Endothelial cell of hepatic sinusoid (primary cell): Measurements from ENCODE around the gene SGMS1.
"Not testable (repeated sequence)": the region's sequence is repeated elsewhere in the genome, so short reads cannot be mapped to it uniquely, and the experiment has no call there.

Source experiments
- in situ Hi-C: cut with HindIII; loops from 2 replicates; pipeline ENCODE4 v1.10.0; 2017; ENCODE audit warnings: low sequenced_read_pairs

SGMS1 gene

DNA sequence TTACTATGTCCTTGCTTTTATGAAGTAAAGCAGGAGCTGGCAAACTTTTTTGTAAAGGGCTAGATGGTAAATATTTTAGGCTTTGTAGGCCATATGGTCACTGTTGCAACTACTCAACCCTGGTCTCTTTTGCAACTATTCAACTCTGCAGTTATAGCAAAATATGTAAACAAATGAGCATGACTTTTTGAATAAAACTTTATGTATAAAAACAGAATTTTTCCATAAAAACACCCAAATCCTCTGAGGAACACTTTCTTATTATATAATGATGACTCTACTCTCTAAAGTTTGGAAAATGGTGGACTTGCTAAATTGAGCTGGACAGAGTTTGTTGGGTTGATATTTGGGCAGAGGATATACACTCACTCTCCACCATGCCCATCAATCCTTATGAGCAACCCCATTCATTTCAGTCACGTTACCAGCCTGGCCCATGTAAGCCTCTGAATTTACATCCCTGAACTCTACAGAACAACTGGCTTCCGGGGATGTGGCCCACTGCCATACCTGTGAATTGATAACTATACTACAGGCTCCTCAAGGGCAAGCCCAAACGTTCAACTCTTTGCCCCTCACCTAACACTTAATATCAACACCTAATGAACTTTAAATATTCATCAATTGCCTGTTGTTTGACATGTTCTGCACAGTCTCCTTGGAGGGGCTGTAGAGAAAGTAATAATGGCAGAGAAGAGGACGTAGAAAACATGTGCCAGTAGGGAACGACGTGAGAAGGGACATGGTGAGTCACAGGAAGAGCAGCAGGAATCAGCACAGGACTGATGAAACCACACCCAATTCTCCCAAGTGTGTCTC, 37.6 kb downstream of the SGMS1 start:
- in situ Hi-C loops = no loop called here

DNA sequence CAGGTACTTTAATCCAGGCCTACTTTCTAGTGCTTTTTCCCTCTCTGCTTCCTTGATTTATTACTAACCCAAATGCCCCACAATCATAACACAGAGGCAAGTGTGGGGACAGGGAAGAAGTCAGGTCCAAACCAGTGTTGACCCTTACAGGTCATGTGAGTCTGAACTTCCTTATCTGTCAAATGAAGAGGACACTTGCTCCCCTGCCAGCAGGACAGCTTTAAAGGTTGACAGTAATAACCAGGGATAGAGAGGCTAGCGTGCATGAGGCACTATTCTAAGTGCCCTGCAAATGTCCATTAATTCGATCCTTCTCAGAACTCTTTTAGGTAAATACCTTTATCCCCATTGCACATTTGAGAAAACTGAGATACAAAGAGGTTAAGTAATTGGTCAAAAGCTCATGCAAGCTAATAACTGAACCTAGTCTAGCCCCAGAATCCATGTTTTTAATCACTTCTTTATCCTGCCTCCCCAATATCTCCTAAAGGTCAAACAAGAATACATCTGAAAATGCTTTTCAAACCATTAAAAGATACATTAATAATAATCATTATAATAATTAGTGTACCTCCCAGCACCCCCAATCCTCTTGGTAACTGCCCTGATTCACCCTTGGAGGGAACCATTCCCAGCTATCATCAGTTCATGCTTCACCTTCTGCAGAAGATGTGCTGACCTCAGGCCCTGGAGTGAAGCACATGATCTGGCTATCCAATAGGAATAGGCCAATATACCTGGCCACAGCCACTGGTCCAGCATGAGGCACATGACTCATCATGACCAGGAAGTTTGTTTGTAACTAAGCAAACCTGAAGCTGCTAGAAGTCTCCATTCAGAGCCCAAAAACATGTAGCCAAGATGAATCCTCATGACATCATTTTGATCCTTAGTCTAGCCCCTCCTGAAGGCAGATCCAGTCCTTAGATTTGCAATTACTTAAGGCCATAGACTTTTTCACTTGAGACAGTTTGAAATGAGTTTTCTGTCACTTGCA, 40.7 kb downstream of the SGMS1 start:
- in situ Hi-C loops = no loop called here

DNA sequence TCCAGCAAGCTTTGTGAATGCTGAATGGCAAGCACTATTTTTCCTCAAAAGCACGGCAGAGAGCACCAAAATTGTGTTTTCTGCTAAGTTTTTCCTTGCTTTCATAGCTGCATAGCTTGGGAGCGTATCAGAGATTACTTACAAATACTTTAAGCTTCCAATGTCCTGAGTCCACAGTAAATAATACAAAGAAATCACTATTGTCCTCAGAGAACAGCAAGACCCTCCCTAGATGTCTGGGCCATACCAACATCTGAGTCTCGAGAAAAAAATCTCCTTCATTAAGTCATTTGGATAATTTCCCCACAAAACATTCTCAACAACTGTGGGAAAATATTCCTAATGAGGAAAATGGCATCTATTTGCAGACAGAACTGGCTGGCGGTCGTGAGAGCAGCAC, 41.7 kb downstream of the SGMS1 start:
- in situ Hi-C loops = no loop called here

DNA sequence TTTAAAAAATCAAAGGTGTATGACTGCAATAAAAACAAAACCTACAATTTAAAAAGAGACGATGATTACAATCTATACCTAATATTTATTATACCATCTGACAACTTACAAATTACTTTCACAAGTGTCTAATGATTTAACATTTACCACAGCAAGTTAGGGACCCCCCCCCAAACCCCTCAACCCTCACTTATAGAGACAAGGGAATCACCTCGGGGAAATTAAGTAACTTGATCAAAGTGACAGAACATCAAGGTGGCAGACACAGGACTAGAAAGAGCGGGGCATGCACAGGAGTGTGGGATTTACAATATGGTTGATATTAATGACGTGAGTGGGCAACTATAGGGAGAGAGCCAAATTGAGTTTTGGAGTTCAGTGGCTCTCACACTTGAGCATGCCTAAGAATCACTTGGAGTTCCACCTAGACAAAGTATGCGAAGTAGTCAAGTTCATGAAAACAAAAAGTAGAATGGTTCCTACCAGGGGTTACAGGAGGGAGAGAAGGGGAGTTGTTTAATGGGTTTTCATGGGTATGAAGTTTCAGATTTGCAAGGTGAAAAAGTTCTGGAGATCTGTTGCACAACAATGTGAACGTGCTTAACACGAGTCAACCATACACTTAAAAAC, 43.4 kb downstream of the SGMS1 start:
- in situ Hi-C loops = no loop called here

DNA sequence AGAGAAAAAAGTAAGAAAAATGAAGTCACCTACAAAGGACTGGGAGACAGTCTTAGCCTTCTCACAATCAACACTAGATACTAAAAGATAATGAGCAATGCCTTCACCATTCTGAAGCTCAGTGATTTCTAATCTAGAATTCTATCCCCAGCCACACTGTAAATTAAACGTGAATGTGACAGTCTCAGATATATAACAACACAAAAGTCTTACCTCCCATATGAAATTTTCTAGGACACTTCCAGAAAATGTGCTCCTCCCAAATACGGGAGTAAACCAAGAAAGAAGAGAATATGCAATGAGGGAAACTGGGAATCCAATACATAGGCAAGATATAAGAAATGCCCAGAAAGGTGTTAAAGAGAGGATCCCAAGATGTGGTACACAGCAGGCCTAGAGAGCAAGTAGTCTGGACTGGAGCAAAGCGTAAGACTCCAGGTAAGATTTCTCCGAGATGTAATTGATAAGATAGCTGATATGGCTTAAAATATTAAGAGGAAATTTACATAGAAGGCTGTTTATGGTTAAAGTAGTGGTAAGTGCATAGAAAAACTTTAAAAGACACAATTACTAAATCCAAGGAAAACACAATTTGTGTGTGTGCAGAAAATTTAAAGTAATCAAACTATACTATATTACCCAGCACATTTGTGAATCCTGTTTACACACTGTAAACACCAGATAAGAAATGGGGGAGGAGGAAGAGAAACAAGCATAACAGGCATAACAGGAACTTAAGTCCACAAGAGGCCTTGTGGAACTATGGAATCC, 44.1 kb downstream of the SGMS1 start:
- in situ Hi-C loops = loop anchor here (5.0 kb wide), 1 partner anchor 33 kb away; no protein-coding TSS in a partner anchor

DNA sequence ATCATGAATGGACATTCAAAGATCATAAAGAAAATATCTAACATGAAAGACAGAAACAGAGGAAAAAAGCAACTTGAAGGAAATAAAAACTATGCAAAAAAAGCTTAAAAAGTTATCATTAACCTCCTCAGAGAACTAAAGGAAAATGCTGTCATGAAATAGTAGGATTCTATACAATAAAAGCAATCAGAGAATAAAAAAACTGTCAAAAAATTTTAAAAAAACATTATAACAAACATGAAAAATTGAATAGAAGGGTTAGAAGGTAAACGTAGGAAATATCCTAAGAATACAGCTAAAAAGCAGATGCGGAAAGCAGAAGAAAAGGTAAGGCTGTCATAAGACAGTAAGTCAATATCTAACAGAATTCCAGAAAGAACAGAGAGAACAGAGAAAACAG, 44.8 kb downstream of the SGMS1 start:
- in situ Hi-C loops = loop anchor here (5.0 kb wide), 1 partner anchor 33 kb away; no protein-coding TSS in a partner anchor

DNA sequence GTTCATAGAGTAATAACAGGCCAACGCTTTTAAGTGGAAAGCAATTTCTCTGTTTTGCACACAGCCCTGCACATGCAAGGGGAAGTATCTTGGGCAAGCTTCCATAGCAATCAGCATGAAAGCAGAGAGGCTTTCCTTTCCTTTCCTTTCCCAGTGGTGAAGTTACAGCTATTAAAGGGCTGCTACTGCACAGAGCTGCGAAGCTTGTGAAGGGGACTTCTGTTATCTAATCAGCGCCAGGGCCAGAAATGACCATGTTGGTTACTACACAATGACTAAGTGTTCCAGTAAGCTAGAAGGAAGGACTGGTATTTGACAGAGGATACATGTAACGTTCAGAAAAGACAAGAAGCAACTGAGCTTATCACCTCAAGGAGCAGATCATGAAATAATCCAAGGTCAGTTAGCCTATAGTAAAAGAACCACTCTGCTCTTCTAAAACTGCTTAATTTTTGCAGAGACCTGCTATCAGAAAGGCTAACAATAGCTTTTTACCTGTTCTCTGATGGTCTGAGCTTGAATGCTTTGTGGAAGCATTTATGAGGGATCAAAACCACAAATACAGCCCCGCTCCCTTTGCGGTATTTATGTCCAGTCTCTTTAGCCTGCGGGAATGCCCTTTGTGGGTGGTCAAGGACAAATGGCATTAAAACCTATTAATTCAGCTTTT, 45.9 kb downstream of the SGMS1 start:
- in situ Hi-C loops = loop anchor here (5.0 kb wide), 1 partner anchor 34 kb away; no protein-coding TSS in a partner anchor

DNA sequence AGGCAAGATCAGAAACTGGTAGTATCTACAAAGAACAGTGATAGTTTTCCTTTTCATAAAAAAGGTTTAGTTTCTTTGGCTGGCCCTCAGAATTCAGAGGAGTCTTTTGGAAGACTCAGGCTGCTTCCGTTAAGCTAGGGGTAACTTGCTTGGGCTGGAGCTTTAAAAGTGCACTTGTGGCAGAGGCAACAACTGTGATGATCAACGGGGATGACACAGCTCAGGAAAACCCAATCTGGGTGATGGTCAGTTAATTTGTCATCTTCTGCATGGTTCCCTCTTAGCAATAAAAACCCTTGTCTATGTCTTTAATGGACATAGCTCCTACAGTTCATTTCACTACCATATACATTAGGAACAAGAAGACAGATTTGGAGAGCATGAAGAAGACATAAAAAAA, 46.7 kb downstream of the SGMS1 start:
- in situ Hi-C loops = loop anchor here (5.0 kb wide), 1 partner anchor 35 kb away; no protein-coding TSS in a partner anchor

DNA sequence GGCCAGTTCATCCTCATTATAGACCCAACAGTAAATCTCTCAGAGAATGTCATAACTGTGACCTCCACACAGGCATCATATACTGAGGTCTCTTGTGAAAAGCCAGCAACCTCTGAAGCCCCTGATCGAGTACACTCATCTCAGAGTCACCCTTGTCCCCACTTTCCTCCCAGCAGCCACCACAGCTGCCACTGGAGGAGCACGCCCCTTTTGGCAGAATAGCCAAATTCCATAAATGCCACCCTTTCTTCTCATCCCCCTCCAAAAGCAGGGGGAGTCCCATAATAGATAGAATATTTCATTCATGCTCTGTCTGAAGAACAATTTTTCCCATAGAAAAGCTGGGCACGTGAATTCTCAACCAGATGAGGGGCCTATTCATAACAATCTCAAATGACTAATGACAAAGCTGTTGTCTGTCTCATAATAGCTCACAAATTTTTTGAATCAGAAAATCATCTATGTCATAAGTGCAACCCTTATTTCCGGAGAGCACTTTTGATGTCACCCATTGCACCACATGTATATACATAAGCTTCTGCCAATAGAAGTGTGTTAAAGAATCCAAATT, 47.4 kb downstream of the SGMS1 start:
- in situ Hi-C loops = loop anchor here (5.0 kb wide), 1 partner anchor 36 kb away; no protein-coding TSS in a partner anchor

DNA sequence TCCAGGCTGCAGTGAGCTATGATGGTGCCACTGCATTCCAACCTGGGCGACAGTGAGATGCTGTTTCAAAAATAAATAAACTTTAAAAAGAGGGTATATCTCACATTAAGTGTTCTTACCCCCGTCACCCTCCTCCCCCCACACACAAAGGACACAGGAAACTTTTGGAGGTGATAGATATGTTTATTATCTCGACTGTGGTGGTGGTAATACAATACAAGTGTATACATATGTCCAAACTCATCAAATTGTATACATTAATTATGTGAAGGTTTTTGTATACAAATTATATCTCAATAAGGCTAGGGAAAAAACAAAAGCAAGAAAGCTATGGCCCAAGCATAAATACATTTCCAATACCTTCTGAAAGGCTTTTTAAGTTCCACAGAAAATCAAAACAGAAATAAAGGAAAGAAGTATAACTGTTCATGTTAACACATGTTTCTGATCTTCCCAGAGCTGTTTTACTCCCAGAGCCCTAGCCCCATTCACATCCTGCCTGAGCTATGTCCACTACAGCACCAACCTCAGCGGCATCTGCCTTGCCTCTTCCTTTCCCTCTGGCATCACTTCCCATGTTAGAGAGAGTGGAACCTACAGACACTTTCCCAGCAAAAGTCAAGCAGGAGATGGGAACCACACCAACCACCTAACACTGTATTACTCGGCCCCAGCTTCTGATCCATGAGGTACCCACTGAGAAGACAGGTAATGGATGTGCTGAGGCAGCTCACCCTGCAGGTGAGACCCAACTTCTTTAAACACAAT, 48.1 kb downstream of the SGMS1 start:
- in situ Hi-C loops = loop anchor here (5.0 kb wide), 1 partner anchor 37 kb away; no protein-coding TSS in a partner anchor

DNA sequence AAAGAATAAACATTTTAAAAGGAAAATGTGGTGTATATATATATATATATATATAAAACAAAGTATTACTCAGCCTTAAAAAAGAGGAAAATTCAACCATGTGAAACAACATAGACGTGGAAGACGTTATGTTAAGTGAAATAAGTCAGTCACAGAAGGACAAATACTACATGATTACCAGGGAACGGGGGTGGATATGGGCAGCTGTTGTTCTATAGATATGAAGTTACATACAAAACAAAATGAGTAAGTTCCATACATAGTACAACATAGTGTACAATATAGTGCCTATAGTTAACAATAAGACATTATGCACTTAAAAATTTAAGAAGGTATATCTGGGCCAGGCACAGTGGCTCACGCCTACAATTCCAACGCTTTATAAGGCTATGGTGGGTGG, 48.8 kb downstream of the SGMS1 start:
- in situ Hi-C loops = loop anchor here (5.0 kb wide), 1 partner anchor 37 kb away; no protein-coding TSS in a partner anchor

DNA sequence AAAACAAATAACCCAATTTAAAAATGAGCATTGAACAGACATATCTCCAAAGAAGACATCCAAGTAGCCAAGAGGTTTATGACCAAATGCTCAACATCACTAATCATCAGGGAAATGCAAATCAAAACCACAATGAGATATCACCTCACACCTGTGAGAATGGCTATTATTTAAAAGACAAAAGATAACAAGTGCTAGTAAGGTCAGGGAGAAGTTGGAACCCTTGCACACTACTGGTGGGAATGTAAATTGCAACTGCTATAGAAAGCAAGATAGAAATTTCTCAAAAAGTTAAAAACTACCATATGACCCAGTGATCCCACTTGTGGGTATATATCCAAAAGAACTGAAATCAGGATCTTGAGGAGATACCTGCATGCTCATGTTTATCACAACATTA, 49.5 kb downstream of the SGMS1 start:
- in situ Hi-C loops = no loop called here

DNA sequence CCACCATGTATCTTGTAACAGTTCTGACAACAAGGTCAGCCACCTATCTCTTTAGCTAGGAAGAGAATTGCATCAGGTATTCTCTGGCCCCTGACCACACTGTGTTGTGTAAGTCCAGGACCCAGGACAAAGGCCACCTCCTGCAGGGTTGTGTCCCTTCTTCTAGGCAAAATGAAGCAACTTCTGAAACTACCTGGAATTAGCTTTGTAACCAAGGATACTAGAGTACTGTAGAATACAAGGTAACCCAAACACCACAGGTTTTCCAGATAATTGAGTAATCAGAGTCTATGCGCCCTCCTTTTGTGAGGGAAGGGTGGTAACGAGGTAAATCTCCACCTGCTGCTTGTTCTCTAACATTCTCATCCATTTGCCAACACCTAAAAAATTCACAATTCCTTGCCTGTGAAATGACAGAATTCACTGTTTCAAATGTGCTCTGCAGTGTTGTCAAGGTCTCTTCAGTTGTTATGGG, 51.7 kb downstream of the SGMS1 start:
- in situ Hi-C loops = no loop called here

DNA sequence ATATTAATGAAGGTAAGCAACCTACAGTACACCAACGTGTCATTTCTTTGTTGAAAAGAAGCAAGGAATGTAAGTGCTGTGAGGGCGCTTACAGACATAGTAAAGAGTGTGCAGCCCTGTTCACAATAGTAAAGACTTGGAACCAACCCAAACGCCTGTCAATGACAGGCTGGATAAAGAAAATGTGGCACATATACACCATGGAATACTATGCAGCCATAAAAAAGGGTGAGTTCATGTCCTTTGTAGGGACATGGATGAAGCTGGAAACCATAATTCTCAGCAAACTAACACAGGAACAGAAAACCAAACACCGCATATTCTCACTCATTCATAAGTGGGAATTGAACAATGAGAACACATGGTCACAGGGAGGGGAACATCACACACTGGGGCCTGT, 55.0 kb downstream of the SGMS1 start:
- in situ Hi-C loops = not testable (repeated sequence)

DNA sequence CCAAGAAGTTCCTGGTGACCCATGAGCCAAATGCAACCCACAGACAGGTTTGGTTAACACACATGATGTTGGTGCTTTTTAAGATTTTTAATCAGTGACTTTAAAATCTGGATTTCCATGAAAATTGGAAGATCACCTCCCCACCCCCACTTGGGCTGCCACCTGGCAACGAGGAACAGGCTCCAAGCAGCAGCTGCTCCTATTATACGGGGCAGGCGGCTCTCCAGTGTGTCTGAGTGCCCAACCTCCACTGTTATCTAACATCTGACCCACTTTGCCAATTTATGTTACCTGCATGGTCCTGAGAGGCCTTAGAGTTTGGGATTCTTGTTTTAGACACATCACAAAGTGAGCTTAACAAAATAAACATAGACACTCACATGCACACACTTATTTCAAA, 56.4 kb downstream of the SGMS1 start:
- in situ Hi-C loops = no loop called here

DNA sequence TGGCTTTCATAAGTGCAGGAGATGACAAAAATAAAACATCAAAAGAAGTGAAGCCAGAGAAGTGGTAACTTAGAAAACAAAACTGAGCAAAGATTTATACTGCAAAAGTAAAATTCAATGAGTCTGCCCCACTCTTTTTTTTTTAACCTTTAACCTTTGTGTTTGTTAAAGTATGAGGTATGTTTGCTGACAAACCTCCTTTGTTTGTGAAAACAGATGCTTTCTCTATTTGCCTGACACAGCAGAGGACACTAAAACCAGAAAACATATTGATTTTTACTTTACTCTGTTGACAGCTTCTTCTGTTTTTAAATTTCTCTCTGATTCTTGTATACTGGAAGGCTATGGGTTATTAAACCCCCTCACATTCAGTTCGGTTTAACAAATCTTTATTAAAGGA, 57.6 kb downstream of the SGMS1 start:
- in situ Hi-C loops = no loop called here

DNA sequence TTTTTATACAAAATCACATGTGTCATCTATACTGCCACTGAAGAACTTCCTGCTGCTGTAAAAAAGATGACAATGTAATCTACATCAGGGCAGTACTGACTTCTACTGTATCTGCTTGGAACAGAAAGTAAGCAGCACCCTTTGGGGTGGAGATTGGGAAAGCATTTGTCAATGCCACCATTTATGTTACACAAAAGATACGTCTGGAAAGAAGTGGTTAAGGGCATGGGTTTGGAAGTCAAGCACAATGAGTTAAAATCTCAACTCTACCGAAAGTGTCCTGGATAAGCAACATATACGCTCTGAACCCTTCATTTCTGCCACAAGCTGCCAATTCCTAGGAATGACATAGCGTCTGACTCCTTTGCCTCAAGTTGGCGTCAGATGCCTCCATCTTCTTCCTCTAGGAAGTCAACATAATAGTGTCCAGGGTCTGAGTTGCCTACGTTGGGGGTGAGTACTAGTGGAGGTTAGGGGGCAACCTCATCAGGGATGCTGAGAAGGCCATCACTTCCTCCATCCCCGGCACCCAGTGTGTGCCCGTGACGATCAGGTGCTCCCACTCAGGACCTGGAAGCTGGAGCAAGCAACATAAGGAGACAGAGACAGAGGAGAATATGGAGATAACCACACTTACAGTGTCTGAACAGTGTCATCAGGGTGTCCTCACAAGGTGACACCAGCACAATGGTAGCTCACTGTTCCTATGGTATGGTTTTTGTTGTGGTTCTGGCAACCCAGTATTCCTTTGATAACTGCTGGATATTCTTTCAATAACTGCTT, 58.3 kb downstream of the SGMS1 start:
- in situ Hi-C loops = no loop called here

DNA sequence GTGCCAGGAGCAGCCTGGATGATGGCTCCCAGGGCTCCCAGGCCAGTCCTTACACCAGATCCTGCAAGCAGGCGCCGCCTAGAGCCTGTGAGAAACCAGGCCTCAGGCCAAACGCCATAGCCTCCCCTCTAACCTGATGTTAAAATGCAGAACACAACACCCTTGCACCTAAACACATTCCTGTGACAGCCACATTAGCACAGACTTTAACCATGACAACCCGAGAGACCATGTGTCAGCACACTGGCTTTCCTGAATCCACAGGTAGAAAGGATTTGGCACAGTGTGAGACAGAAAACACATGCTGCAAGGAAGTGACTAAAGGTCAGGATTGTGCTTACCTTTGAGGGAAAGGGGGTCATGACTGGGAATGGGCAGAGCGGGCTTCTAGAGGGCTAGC, 59.9 kb downstream of the SGMS1 start:
- in situ Hi-C loops = no loop called here
